ENCODE data around the gene GOSR1. TPM values are rescaled to one million over a fixed set of nuclear protein-coding genes. Genes with fewer than 3 reads are reported as not detected.

Gene GOSR1
- total and polyA plus RNA-seq, 2 donors (not counting 3 experiments of a cell fraction or from before 2014, with no cell fraction given) = 13.8 to 41.0 TPM

- no peaks in the 10 kb centered on the region for H3K36me3 ChIP-seq (ENCODE audit: control insufficient read depth in 2 of 2, extremely low read depth in 1 of 2, insufficient read depth in 2 of 2, low read length in 2 of 2)
- H3K9me1 ChIP-seq (replicated peaks; ENCODE audit: control insufficient read depth, extremely low read depth, insufficient read depth, low read length) = no peaks in the 10 kb centered on the region
- H3K4me3 ChIP-seq (replicated peaks in 1 of 3; ENCODE audit: insufficient read depth in 1 of 3, low read depth in 1 of 3, low read length in 3 of 3) = no peak overlapping the region
- peaks cover 19% of the 10 kb centered on the region for H3K79me2 ChIP-seq (ENCODE audit: control insufficient read depth, insufficient read depth, low read length)
- TF ChIP-seq POLR2A (IDR thresholded peaks at IDR 0.05; ENCODE audit: low read depth, low read length) (no peak), JUN (IDR thresholded peaks at IDR 0.05; ENCODE audit: borderline replicate concordance, insufficient read depth, insufficient read length, low read depth) (no peak), MYC (IDR thresholded peaks at IDR 0.05; ENCODE audit: low read depth, low read length) (no peak), EZH2 (IDR thresholded peaks at IDR 0.05; ENCODE audit: borderline replicate concordance, low read depth, low read length, severe bottlenecking) (no peak), CTCF (IDR thresholded peaks at IDR 0.05; ENCODE audit: extremely low read depth in 1 of 2, insufficient read depth in 1 of 2, low read depth in 1 of 2, low read length in 2 of 2) (no peak), GATA2 (IDR thresholded peaks at IDR 0.05; ENCODE audit: insufficient read depth, insufficient read length, low read depth, low read length) (no peak), MAX (IDR thresholded peaks at IDR 0.05; ENCODE audit: insufficient read depth, insufficient read length) (no peak), POLR2AphosphoS5 (IDR thresholded peaks at IDR 0.05; ENCODE audit: insufficient read depth, low read depth, low read length) (no peak), FOS (IDR thresholded peaks at IDR 0.05; ENCODE audit: borderline replicate concordance, insufficient read depth, low read length) (no peak)
- peaks cover 12% of the 10 kb centered on the region for H3K4me1 ChIP-seq (ENCODE audit: control insufficient read depth, extremely low read depth, insufficient read depth, low read length)
- CTCF ChIA-PET = no interaction called here
- no peak overlapping the region for H3K27ac ChIP-seq (ENCODE audit: insufficient read depth, low read depth, low read length)
- H3K27me3 ChIP-seq (ENCODE audit: control insufficient read depth in 2 of 2, insufficient read depth in 2 of 2, low read length in 2 of 2) = peaks cover 4% of the 10 kb centered on the region in 2 experiments
- H2AFZ ChIP-seq (ENCODE audit: low read depth, low read length) = no peak overlapping the region
- FAIRE-seq (no peak), DNase-seq (ENCODE audit: low read depth, low spot score) (no peak)
- intact Hi-C loops (cut with micrococcal nuclease) = loop anchor here (5.0 kb wide), 1 partner anchor 93 kb away; no protein-coding TSS in a partner anchor
- no peaks in the 10 kb centered on the region for H3K9me3 ChIP-seq (replicated peaks; ENCODE audit: control insufficient read depth, insufficient read depth, low read length)
- POLR2A ChIA-PET = no interaction called here
- H3K4me2 ChIP-seq (ENCODE audit: insufficient read depth, low read length) = no peak overlapping the region
- no peaks in the 10 kb centered on the region for H4K20me1 ChIP-seq (replicated peaks; ENCODE audit: control insufficient read depth, extremely low read depth, insufficient read depth, low read length)
- dilution Hi-C loops (cut with MboI; ENCODE audit: extremely low pct_ligation_motif_present, low sequenced_read_pairs) = no loop called here
- H3K9ac ChIP-seq (replicated peaks; ENCODE audit: extremely low read depth, insufficient read depth, low read length) = no peak overlapping the region
- no TSS peak for BruUV-seq (replicated peaks)
These were observed 2.0 kb upstream of the GOSR1 start for GRCh38 chr17:30475206-30475605.
